B cell (primary cell): Measurements from ENCODE around the gene RAB30. TPM values are rescaled to one million over a fixed set of nuclear protein-coding genes. Genes with fewer than 3 reads are reported as not detected.

Experiments used
- ATAC-seq: fragments of 200-7000 bp; cut with Tn5 transposase; one replicate; pipeline ENCODE4 v1.10.0; 2021; ENCODE audit warnings: low read depth, mild to moderate bottlenecking, moderate number of reproducible peaks, moderate library complexity
- CTCF ChIA-PET: fragments of 350-600 bp; sonication (Branson Sonifier 250); formaldehyde crosslinking; loops from one replicate; lab custom pipeline; 2021; ENCODE audit warnings: antibody characterized with exemption, inconsistent platforms; lab: Charles Lee
- POLR2A ChIA-PET: fragments of 350-600 bp; sonication (Branson Sonifier 250); formaldehyde crosslinking; loops from one replicate; lab custom pipeline; 2021; ENCODE audit warnings: antibody characterized with exemption; lab: Charles Lee
- DNase-seq: peaks from one replicate; pipeline ENCODE4 v3.0.0; 2013
- H2AFZ ChIP-seq: 2 replicates; pipeline ENCODE4 v1.6.1; 2012; ENCODE audit warnings: mild to moderate bottlenecking, low read depth, low read length; ENCODE audit not compliant: insufficient read depth, poor library complexity, severe bottlenecking
- H3K27ac ChIP-seq, 2 donors: 1 replicate in 1 of 2; 2 replicates in 1 of 2; pipeline ENCODE4 v1.5.1; 2012 to 2013; ENCODE audit warnings: low read length in 2 of 2, mild to moderate bottlenecking in 2 of 2, moderate library complexity in 1 of 2
- H3K27me3 ChIP-seq, 4 experiments: fragments of 200-600 bp in 1 of 4; sonication (generic) in 1 of 4; replicated peaks in 1 of 4; 1 replicate in 2 of 4; 2 replicates in 2 of 4; pipeline versions ENCODE4 v1.6.1 to v1.7.0; 2013 to 2016; ENCODE audit warnings: low read length in 3 of 4, mild to moderate bottlenecking in 2 of 4, mixed read lengths in 1 of 4, moderate library complexity in 1 of 4; ENCODE audit not compliant: insufficient read depth in 4 of 4, control insufficient read depth in 3 of 4; ENCODE audit errors: control extremely low read depth in 1 of 4
- H3K36me3 ChIP-seq, 2 experiments: replicated peaks in 1 of 2; 1 replicate in 1 of 2; 2 replicates in 1 of 2; pipeline versions ENCODE4 v1.6.1 to v1.7.1; 2013; ENCODE audit warnings: low read length in 1 of 2; ENCODE audit not compliant: insufficient read depth in 2 of 2, control insufficient read depth in 1 of 2; ENCODE audit errors: control extremely low read depth in 1 of 2, extremely low read depth in 1 of 2
- H3K4me1 ChIP-seq, 2 donors: fragments of 200-600 bp in 1 of 2; sonication (generic) in 1 of 2; 1 replicate in 1 of 2; 2 replicates in 1 of 2; pipeline versions ENCODE4 v1.5.1 to v1.6.1; 2013 to 2017; ENCODE audit warnings: low read length in 2 of 2; ENCODE audit not compliant: control insufficient read depth in 2 of 2, insufficient read depth in 2 of 2
- H3K4me2 ChIP-seq: replicated peaks from 2 replicates; pipeline ENCODE3; 2012; ENCODE audit warnings: mild to moderate bottlenecking, low read depth, low read length; ENCODE audit not compliant: poor library complexity, severe bottlenecking
- H3K4me3 ChIP-seq, 5 experiments: fragments of 200-600 bp in 1 of 5; sonication (generic) in 1 of 5; 1 replicate in 3 of 5; 2 replicates in 2 of 5; pipeline versions ENCODE4 v1.5.1 to v1.7.0; 2011 to 2016; ENCODE audit warnings: low read length in 4 of 5, mild to moderate bottlenecking in 4 of 5, low read depth in 2 of 5, control low read depth in 1 of 5, moderate library complexity in 1 of 5; ENCODE audit not compliant: insufficient read depth in 1 of 5; ENCODE audit errors: control extremely low read depth in 1 of 5, extremely low read depth in 1 of 5
- H3K79me2 ChIP-seq: fragments of 200-600 bp; sonication (generic); one replicate; pipeline ENCODE4 v1.6.0; 2016; ENCODE audit warnings: low read length; ENCODE audit not compliant: control insufficient read depth, insufficient read depth
- H3K9ac ChIP-seq: fragments of 200-600 bp; sonication (generic); 2 replicates; pipeline ENCODE4 v1.6.1; 2017; ENCODE audit warnings: mild to moderate bottlenecking, low read length, moderate library complexity
- H3K9me3 ChIP-seq, 3 donors: one replicate each; pipeline versions ENCODE4 v1.6.1 to v1.7.1; 2013; ENCODE audit warnings: low read length in 2 of 3; ENCODE audit not compliant: control insufficient read depth in 2 of 3, insufficient read depth in 1 of 3; ENCODE audit errors: control extremely low read depth in 1 of 3
- H4K20me1 ChIP-seq: 2 replicates; pipeline ENCODE4 v1.6.0; 2012; ENCODE audit warnings: mild to moderate bottlenecking, low read length; ENCODE audit not compliant: insufficient read depth, control insufficient read depth, poor library complexity, severe bottlenecking
- H3K27ac Mint-ChIP-seq: one replicate; pipeline ENCODE4 v1.8.0; 2021; ENCODE audit warnings: mixed read lengths
- H3K27me3 Mint-ChIP-seq: one replicate; pipeline ENCODE4 v1.8.0; 2021; ENCODE audit warnings: mixed read lengths
- H3K4me1 Mint-ChIP-seq: one replicate; pipeline ENCODE4 v1.8.0; 2021; ENCODE audit warnings: mixed read lengths
- H3K4me3 Mint-ChIP-seq: one replicate; pipeline ENCODE4 v1.8.0; 2021; ENCODE audit warnings: mixed read lengths
- H3K9me3 Mint-ChIP-seq: one replicate; pipeline ENCODE4 v1.8.0; 2022; ENCODE audit warnings: mixed read lengths; ENCODE audit not compliant: insufficient read depth
- CTCF ChIP-seq: fragments of 200-600 bp; IDR thresholded peaks from one replicate; pipeline ENCODE4 v1.8.0; 2022; ENCODE audit warnings: antibody characterized with exemption, mild to moderate bottlenecking
- EZH2 ChIP-seq: IDR thresholded peaks from 2 replicates; pipeline ENCODE4 v1.6.1; 2012; ENCODE audit warnings: borderline replicate concordance, low read depth, mild to moderate bottlenecking, moderate library complexity, low read length; ENCODE audit not compliant: insufficient read depth, poor library complexity, severe bottlenecking
- WGBS: methylation state at CpG from one replicate; pipeline ENCODE4 v1.1.5; 2013; ENCODE audit warnings: missing lambda C conversion rate; ENCODE audit not compliant: insufficient coverage; 5-methylcytosine and 5-hydroxymethylcytosine counted together
- intact Hi-C: fragments of 100-400 bp; cut with micrococcal nuclease; formaldehyde crosslinking; loops from one replicate; pipeline ENCODE4 v1.10.0; 2022
- polyA plus RNA-seq: library from polyadenylated mRNA; depleted of rRNA; stranded (reverse); fragments of >200 nt; gene quantifications from 2 replicates; pipeline ENCODE4 v1.2.3, GENCODE V29; 2012
- total RNA-seq, 2 donors: library from RNA; stranded (reverse); fragments of 120-200 nt in 1 of 2; gene quantifications; 1 replicate in 1 of 2; 2 replicates in 1 of 2; pipeline versions ENCODE4 v1.2.3 to v1.2.4, GENCODE V29; 2013 to 2022

Gene RAB30
- total and polyA plus RNA-seq, 2 donors (not counting 1 experiment from before 2014, with no cell fraction given), result 26.6 to 214 TPM

DNA sequence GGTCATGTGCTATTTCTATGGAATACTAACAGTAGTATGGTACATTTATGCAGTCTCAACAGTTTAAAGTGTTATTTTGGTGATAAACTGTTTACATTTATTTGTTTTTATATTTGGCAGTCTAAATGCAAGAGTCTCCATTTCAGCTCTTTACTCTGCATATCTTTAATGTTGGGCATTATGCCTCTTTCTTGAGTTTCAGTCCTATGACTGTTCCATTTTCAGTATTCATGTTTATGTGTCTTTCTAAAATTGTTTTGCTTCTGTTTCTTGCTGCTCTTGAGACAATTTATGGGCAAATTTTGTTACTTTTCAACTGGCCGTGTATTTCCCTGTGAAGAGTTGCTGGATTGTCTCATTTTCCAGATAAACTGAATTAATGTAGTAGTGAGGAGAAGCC, 6.6 kb upstream of the RAB30 start:
- Histone ChIP-seq H3K4me2 (no peak overlapping the region), H3K9me3 (no peaks in the 10 kb centered on the region), H3K36me3 (peaks cover 5 to 24% of the 10 kb centered on the region in 2 experiments), H4K20me1 (no peaks in the 10 kb centered on the region), H3K27ac (peak overlapping the region in 1 of 2 donors; percentile 50), H3K79me2 (peaks cover 43% of the 10 kb centered on the region), H3K4me1 (peaks cover 14 to 15% of the 10 kb centered on the region in 2 donors), H3K4me3 (no peak overlapping the region), H2AFZ (no peak overlapping the region), H3K27me3 (no peaks in the 10 kb centered on the region), H3K9ac (no peak overlapping the region)
- Mint-ChIP-seq H3K4me3 (no peak overlapping the region), H3K4me1 (peaks cover 36% of the 10 kb centered on the region), H3K9me3 (no peaks in the 10 kb centered on the region), H3K27me3 (no peaks in the 10 kb centered on the region), H3K27ac (peak overlapping the region; percentile 60)
- intact Hi-C loops, result no loop called here
- ChIA-PET CTCF (interaction anchor here (1.1 kb wide), 1 partner anchor 172 kb away, joined by 3 read pairs; no protein-coding TSS in a partner anchor), POLR2A (no interaction called here)
- no peak for ATAC-seq
- WGBS, result 100% methylated on average over 1 of the region's 1 CpG
- DNase-seq, result no peak
- TF ChIP-seq EZH2 (no peak), CTCF (no peak)

GRCh38 chr11:83073884-83074283, 2.2 kb upstream of the RAB30 start:
- H3K9ac ChIP-seq, result peak overlapping the region; percentile 97
- peaks cover 82% of the 10 kb centered on the region for H3K79me2 ChIP-seq
- H3K4me3 ChIP-seq, result peak overlapping the region in 1 of 5 experiments; percentile 8
- no peak for ATAC-seq
- POLR2A ChIA-PET, result interaction anchor here (1.1 to 1.3 kb wide), 2 partner anchors 11 to 100 kb away, joined by 3 read pairs; no protein-coding TSS in a partner anchor
- peaks cover 4 to 20% of the 10 kb centered on the region in 2 experiments for H3K36me3 ChIP-seq
- intact Hi-C loops, result loop anchor here (5.0 kb wide), 1 partner anchor 77 kb away; no protein-coding TSS in a partner anchor
- Mint-ChIP-seq H3K4me1 (peaks cover 41% of the 10 kb centered on the region), H3K4me3 (no peak overlapping the region), H3K9me3 (no peaks in the 10 kb centered on the region), H3K27ac (peak overlapping the region; percentile 59), H3K27me3 (no peaks in the 10 kb centered on the region)
- H4K20me1 ChIP-seq, result peaks cover 9% of the 10 kb centered on the region
- H3K4me1 ChIP-seq, result peaks cover 31% of the 10 kb centered on the region in 2 donors
- H3K9me3 ChIP-seq, result no peaks in the 10 kb centered on the region
- no peak overlapping the region for H2AFZ ChIP-seq
- H3K27me3 ChIP-seq, result no peaks in the 10 kb centered on the region
- DNase-seq, result no peak
- H3K27ac ChIP-seq, result peak overlapping the region; percentile 94
- CTCF ChIA-PET, result interaction anchor here (1.0 to 3.1 kb wide), 3 partner anchors 11 to 172 kb away, joined by 3 to 14 read pairs (median 4); partner anchors contain the start of gene DDIAS
- TF ChIP-seq CTCF, result no peak
- no peak for TF ChIP-seq EZH2
- H3K4me2 ChIP-seq, result peak overlapping the region; percentile 77
